ENCODE results near the gene MPRIP. TPM values are rescaled to one million over a fixed set of nuclear protein-coding genes. Genes with fewer than 3 reads are reported as not detected.
A peak's percentile ranks its signal among the peaks of the same experiment; 100 is the strongest.
"Not testable (repeated sequence)": the region's sequence is repeated elsewhere in the genome, so short reads cannot be mapped to it uniquely, and the experiment has no call there.

The MPRIP gene
- total and polyA plus RNA-seq, 2 donors (not counting 1 experiment from before 2014, with no cell fraction given) = 130 to 299 TPM

DNA sequence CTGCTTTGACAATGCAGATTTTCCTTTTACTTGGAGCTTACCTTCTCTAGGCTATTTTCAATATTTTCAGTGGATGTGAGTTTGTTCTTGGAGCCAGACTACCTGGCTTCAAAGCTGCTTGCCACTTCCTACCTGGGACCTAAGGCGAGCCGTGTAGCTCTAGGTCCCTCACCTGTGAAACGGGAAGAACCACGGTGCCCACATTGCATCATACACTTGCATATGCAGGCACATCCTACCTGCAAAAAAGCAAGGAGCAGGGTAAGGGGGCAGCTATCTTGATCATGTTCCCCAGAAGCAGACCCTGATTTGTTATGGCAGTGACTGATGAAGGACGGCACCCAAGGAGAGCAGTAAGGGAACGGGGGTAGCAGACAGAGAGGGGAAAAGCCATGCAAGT is 27.0 kb upstream of the MPRIP start:
- no peak for ATAC-seq (ENCODE audit: low read depth)
- Histone ChIP-seq H3K4me1 (ENCODE audit: control insufficient read depth in 2 of 2, insufficient read depth in 2 of 2, low read length in 2 of 2) (peaks cover 6 to 23% of the 10 kb centered on the region in 2 donors), H3K9me3 (ENCODE audit: control extremely low read depth in 1 of 3, control insufficient read depth in 2 of 3, insufficient read depth in 1 of 3, low read length in 2 of 3) (no peaks in the 10 kb centered on the region), H3K4me3 (ENCODE audit: control extremely low read depth in 1 of 5, extremely low read depth in 1 of 5, insufficient read depth in 1 of 5, low read depth in 2 of 5, low read length in 4 of 5) (no peak overlapping the region), H3K4me2 (replicated peaks; ENCODE audit: low read depth, low read length, poor library complexity, severe bottlenecking) (no peak overlapping the region), H3K9ac (ENCODE audit: low read length) (no peak overlapping the region), H4K20me1 (ENCODE audit: control insufficient read depth, insufficient read depth, low read length, poor library complexity, severe bottlenecking) (no peaks in the 10 kb centered on the region), H3K79me2 (ENCODE audit: control insufficient read depth, insufficient read depth, low read length) (no peaks in the 10 kb centered on the region), H3K27me3 (replicated peaks in 1 of 4; ENCODE audit: control extremely low read depth in 1 of 4, control insufficient read depth in 3 of 4, insufficient read depth in 4 of 4, low read length in 3 of 4) (no peaks in the 10 kb centered on the region), H3K27ac (ENCODE audit: low read length in 2 of 2) (no peak overlapping the region), H2AFZ (ENCODE audit: insufficient read depth, low read depth, low read length, poor library complexity, severe bottlenecking) (no peak overlapping the region), H3K36me3 (replicated peaks in 1 of 2; ENCODE audit: control extremely low read depth in 1 of 2, control insufficient read depth in 1 of 2, extremely low read depth in 1 of 2, insufficient read depth in 2 of 2, low read length in 1 of 2) (no peaks in the 10 kb centered on the region)
- DNase-seq = no peak
- POLR2A ChIA-PET = no interaction called here
- TF ChIP-seq, protein P1, sequence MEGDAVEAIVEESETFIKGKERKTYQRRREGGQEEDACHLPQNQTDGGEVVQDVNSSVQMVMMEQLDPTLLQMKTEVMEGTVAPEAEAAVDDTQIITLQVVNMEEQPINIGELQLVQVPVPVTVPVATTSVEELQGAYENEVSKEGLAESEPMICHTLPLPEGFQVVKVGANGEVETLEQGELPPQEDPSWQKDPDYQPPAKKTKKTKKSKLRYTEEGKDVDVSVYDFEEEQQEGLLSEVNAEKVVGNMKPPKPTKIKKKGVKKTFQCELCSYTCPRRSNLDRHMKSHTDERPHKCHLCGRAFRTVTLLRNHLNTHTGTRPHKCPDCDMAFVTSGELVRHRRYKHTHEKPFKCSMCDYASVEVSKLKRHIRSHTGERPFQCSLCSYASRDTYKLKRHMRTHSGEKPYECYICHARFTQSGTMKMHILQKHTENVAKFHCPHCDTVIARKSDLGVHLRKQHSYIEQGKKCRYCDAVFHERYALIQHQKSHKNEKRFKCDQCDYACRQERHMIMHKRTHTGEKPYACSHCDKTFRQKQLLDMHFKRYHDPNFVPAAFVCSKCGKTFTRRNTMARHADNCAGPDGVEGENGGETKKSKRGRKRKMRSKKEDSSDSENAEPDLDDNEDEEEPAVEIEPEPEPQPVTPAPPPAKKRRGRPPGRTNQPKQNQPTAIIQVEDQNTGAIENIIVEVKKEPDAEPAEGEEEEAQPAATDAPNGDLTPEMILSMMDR (IDR thresholded peaks at IDR 0.05) = no peak
- no peak for TF ChIP-seq EZH2 (IDR thresholded peaks at IDR 0.05; ENCODE audit: borderline replicate concordance, insufficient read depth, low read depth, low read length, poor library complexity, severe bottlenecking)
- H3K27me3 Mint-ChIP-seq = no peaks in the 10 kb centered on the region
- H3K27ac Mint-ChIP-seq = no peak overlapping the region
- CTCF ChIA-PET = no interaction called here
- 90% methylated on average over 6 of the region's 6 CpGs for WGBS (ENCODE audit: insufficient coverage)
- H3K4me1 Mint-ChIP-seq = peaks cover 21% of the 10 kb centered on the region
- intact Hi-C loops (cut with micrococcal nuclease) = no loop called here
- H3K9me3 Mint-ChIP-seq (ENCODE audit: insufficient read depth) = no peaks in the 10 kb centered on the region
- H3K4me3 Mint-ChIP-seq = no peak overlapping the region

DNA sequence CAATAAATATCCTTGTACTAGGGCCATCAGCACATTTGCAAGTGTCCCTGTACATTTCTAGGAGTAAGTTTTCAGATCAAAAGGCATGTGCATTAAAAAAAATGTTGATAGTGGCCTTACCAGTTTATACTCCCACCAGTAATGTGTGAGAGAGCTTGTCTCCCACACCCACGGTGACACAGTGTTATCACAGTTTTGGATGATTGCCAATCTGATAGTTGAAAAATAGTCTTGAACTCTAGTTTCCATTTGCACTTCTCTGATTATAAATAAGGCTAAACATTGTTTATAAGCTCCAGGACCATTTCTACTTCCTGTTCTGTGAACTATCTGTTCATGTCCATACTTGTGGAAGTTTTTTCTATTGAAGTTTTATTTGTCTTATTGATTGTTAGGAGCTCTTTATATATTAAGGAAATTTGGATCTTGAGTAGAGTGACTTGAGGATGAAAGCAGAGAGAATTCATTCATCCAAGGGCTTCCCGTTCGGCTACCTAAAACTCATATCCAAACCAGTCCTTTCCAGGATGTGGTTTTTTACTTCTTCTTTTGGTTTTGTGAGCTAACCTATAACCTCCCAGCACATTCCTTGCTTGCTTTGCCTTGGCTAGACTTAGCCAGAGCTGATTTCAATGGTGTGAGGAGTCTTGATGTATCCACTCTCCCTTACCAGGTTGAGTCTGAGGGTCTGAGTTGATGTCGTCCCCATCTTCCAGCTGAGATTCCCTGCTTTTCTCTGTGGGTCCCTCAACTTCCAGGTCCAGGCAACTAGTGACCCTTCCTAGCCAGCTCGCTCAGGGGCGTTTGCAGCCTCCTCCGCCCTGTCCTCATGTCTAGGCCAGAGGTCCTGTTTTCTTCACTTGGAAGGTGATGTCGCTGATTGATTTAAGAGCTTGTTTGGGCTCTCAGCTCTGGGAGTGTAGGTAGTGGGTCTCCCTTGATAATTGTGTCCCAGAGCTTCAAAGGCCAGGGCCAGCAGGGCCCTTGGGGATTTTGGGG is 25.8 kb upstream of the MPRIP start:
- H3K4me3 ChIP-seq (ENCODE audit: control extremely low read depth in 1 of 5, extremely low read depth in 1 of 5, insufficient read depth in 1 of 5, low read depth in 2 of 5, low read length in 4 of 5); DNase-seq; H2AFZ ChIP-seq (ENCODE audit: insufficient read depth, low read depth, low read length, poor library complexity, severe bottlenecking); H3K4me2 ChIP-seq (replicated peaks; ENCODE audit: low read depth, low read length, poor library complexity, severe bottlenecking); H3K27me3 ChIP-seq (replicated peaks in 1 of 4; ENCODE audit: control extremely low read depth in 1 of 4, control insufficient read depth in 3 of 4, insufficient read depth in 4 of 4, low read length in 3 of 4); H3K27me3 Mint-ChIP-seq; H3K36me3 ChIP-seq (replicated peaks in 1 of 2; ENCODE audit: control extremely low read depth in 1 of 2, control insufficient read depth in 1 of 2, extremely low read depth in 1 of 2, insufficient read depth in 2 of 2, low read length in 1 of 2); H3K79me2 ChIP-seq (ENCODE audit: control insufficient read depth, insufficient read depth, low read length); H3K9ac ChIP-seq (ENCODE audit: low read length); H3K27ac ChIP-seq (ENCODE audit: low read length in 2 of 2); intact Hi-C loops (cut with micrococcal nuclease); H4K20me1 ChIP-seq (ENCODE audit: control insufficient read depth, insufficient read depth, low read length, poor library complexity, severe bottlenecking); H3K9me3 ChIP-seq (ENCODE audit: control extremely low read depth in 1 of 3, control insufficient read depth in 2 of 3, insufficient read depth in 1 of 3, low read length in 2 of 3); H3K9me3 Mint-ChIP-seq (ENCODE audit: insufficient read depth): not testable (repeated sequence)
- CTCF ChIA-PET = interaction anchor here (0.8 kb wide), 1 partner anchor 23 kb away, joined by 3 read pairs; no protein-coding TSS in a partner anchor
- H3K27ac Mint-ChIP-seq = peak overlapping the region; percentile 56
- 95% methylated on average over 5 of the region's 8 CpGs for WGBS (ENCODE audit: insufficient coverage)
- H3K4me3 Mint-ChIP-seq = peak overlapping the region; percentile 23
- peak; percentile 28 for ATAC-seq (ENCODE audit: low read depth)
- peaks cover 6 to 23% of the 10 kb centered on the region in 2 donors for H3K4me1 ChIP-seq (ENCODE audit: control insufficient read depth in 2 of 2, insufficient read depth in 2 of 2, low read length in 2 of 2)
- POLR2A ChIA-PET = interaction anchor here (0.7 to 1.0 kb wide), 2 partner anchors 10 to 25 kb away, joined by 3 read pairs; no protein-coding TSS in a partner anchor
- peaks cover 21% of the 10 kb centered on the region for H3K4me1 Mint-ChIP-seq
